GM12878 (cell line): ENCODE results near the gene ADAMTS18. TPM values are rescaled to one million over a fixed set of nuclear protein-coding genes. Genes with fewer than 3 reads are reported as not detected.

Experiments
- ATAC-seq: fragments of 200-7000 bp; cut with Tn5 transposase; 3 replicates; pipeline ENCODE4 v1.9.1; 2020; ENCODE audit warnings: mild to moderate bottlenecking, moderate library complexity
- BruUV-seq: library from RNA; stranded (reverse); fragments of 400-500 nt; replicated peaks from 2 replicates; lab custom pipeline; 2021; lab: Mats Ljungman, UMichigan
- CTCF ChIA-PET: fragments of 300-600 bp; sonication (Branson Sonifier 250); formaldehyde crosslinking; extraction: SDS; loops from one replicate; lab custom pipeline; 2021; ENCODE audit warnings: inconsistent platforms; lab: Yijun Ruan, JAX
- POLR2A ChIA-PET: fragments of 350-600 bp; formaldehyde crosslinking; extraction: SDS; loops from one replicate; lab custom pipeline; 2021; ENCODE audit warnings: inconsistent platforms; lab: Charles Lee
- RAD21 ChIA-PET: fragments of 300-600 bp; sonication (Branson Sonifier 250); formaldehyde crosslinking; loops from one replicate; lab custom pipeline; 2023; ENCODE audit warnings: antibody characterized with exemption; ENCODE audit not compliant: unreplicated experiment; lab: Charles Lee
- SMC1A ChIA-PET: fragments of 300-600 bp; sonication (Branson Sonifier 250); formaldehyde crosslinking; loops from one replicate; lab custom pipeline; 2023; ENCODE audit not compliant: unreplicated experiment, uncharacterized antibody; lab: Charles Lee
- DNase-seq: peaks from one replicate; pipeline ENCODE4 v3.0.0-alpha.2; 2011; ENCODE audit warnings: low read depth, low spot score
- FAIRE-seq: peaks from 3 replicates; lab custom pipeline; 2011; peaks lifted over from hg19 to GRCh38; lab: Jason Lieb, UNC
- H2AFZ ChIP-seq: 2 replicates; pipeline ENCODE4 v1.6.0; 2011; ENCODE audit warnings: low read depth, low read length, control low read depth; ENCODE audit not compliant: control insufficient read depth
- H3K27ac ChIP-seq: 2 replicates; pipeline ENCODE4 v1.5.1; 2011; ENCODE audit warnings: control low read depth; ENCODE audit not compliant: control insufficient read depth, insufficient read depth
- H3K27me3 ChIP-seq, 2 experiments: replicated peaks in 1 of 2; 2 replicates each; pipeline versions ENCODE4 v1.6.0 to v1.6.1; 2011; ENCODE audit warnings: low read length in 1 of 2; ENCODE audit not compliant: control insufficient read depth in 2 of 2, insufficient read depth in 2 of 2
- H3K36me3 ChIP-seq, 2 experiments: 2 replicates each; pipeline ENCODE4 v1.5.1; 2011; ENCODE audit warnings: low read length in 1 of 2; ENCODE audit not compliant: control insufficient read depth in 2 of 2, insufficient read depth in 2 of 2
- H3K4me1 ChIP-seq: 2 replicates; pipeline ENCODE4 v1.6.1; 2011; ENCODE audit warnings: mild to moderate bottlenecking, low read length, moderate library complexity, mixed read lengths; ENCODE audit not compliant: control insufficient read depth, insufficient read depth
- H3K4me2 ChIP-seq: 2 replicates; pipeline ENCODE4 v1.6.0; 2011; ENCODE audit warnings: control low read depth; ENCODE audit not compliant: control insufficient read depth, insufficient read depth
- H3K4me3 ChIP-seq: fragments of 200-600 bp; sonication (generic); 2 replicates; pipeline ENCODE4 v1.5.1; 2016
- H3K79me2 ChIP-seq: 2 replicates; pipeline ENCODE4 v1.6.0; 2011; ENCODE audit warnings: low read length; ENCODE audit not compliant: control insufficient read depth, insufficient read depth
- H3K9ac ChIP-seq: 2 replicates; pipeline ENCODE4 v1.8.0; 2011; ENCODE audit warnings: low read length, control low read depth, mixed read lengths; ENCODE audit not compliant: control insufficient read depth, insufficient read depth
- H3K9me3 ChIP-seq: replicated peaks from 3 replicates; pipeline ENCODE4 v1.5.1; 2011; ENCODE audit warnings: mild to moderate bottlenecking, low read length; ENCODE audit not compliant: control insufficient read depth, insufficient read depth
- H4K20me1 ChIP-seq: 2 replicates; pipeline ENCODE4 v1.6.0; 2011; ENCODE audit not compliant: control insufficient read depth, insufficient read depth
- ATF3 ChIP-seq: IDR thresholded peaks from 2 replicates; pipeline ENCODE4 v1.6.1; 2011; ENCODE audit warnings: low read depth, mild to moderate bottlenecking, low read length, moderate library complexity, borderline replicate concordance; ENCODE audit errors: extremely low read depth
- BHLHE40 ChIP-seq, 2 experiments: fragments of 450-650 bp in 1 of 2; IDR thresholded peaks; 2 replicates each; pipeline ENCODE4 v1.6.1; 2011 to 2017; ENCODE audit warnings: low read depth in 2 of 2, borderline replicate concordance in 1 of 2, improper control_type of control experiment in 1 of 2, low read length in 1 of 2, mild to moderate bottlenecking in 1 of 2
- FOXM1 ChIP-seq: IDR thresholded peaks from 2 replicates; pipeline ENCODE4 v1.6.1; 2012; ENCODE audit warnings: low read depth, mild to moderate bottlenecking, inconsistent platforms, low read length, moderate library complexity
- NFXL1 ChIP-seq: fragments of 450-650 bp; IDR thresholded peaks from 2 replicates; pipeline ENCODE4 v1.6.1; 2017; ENCODE audit warnings: antibody characterized with exemption, mild to moderate bottlenecking, borderline replicate concordance
- NR2C1 ChIP-seq: fragments of 450-650 bp; IDR thresholded peaks from 2 replicates; pipeline ENCODE4 v1.6.1; 2017; ENCODE audit warnings: antibody characterized with exemption, mild to moderate bottlenecking, moderate library complexity
- PML ChIP-seq: IDR thresholded peaks from 2 replicates; pipeline ENCODE4 v1.6.1; 2012; ENCODE audit warnings: low read length, inconsistent platforms
- POLR2A ChIP-seq: IDR thresholded peaks from 2 replicates; pipeline ENCODE4 v1.6.1; 2011; ENCODE audit warnings: low read depth, mild to moderate bottlenecking, low read length
- POLR2AphosphoS2 ChIP-seq: IDR thresholded peaks from 2 replicates; pipeline ENCODE4 v1.6.1; 2011; ENCODE audit warnings: low read depth, mild to moderate bottlenecking, low read length, improper control_type of control experiment, moderate library complexity
- PRDM15 ChIP-seq: fragments of 450-650 bp; formaldehyde crosslinking; IDR thresholded peaks from 2 replicates; pipeline ENCODE4 v1.4.0; 2020; ENCODE audit warnings: mild to moderate bottlenecking, moderate library complexity
- SIX5 ChIP-seq: IDR thresholded peaks from 2 replicates; pipeline ENCODE4 v1.6.1; 2011; ENCODE audit warnings: mild to moderate bottlenecking, low read depth, low read length, moderate library complexity; ENCODE audit not compliant: severe bottlenecking
- SMAD1 ChIP-seq: fragments of 450-650 bp; IDR thresholded peaks from 2 replicates; pipeline ENCODE4 v1.6.1; 2018; ENCODE audit warnings: mild to moderate bottlenecking, low read depth; ENCODE audit not compliant: partially characterized antibody
- SMARCA5 ChIP-seq: fragments of 450-650 bp; IDR thresholded peaks from 2 replicates; pipeline ENCODE4 v1.6.1; 2017; ENCODE audit warnings: mild to moderate bottlenecking
- SRF ChIP-seq, 2 experiments: IDR thresholded peaks; 2 replicates each; pipeline ENCODE4 v1.6.1; 2011; ENCODE audit warnings: low read depth in 2 of 2, low read length in 2 of 2, mild to moderate bottlenecking in 1 of 2, moderate library complexity in 1 of 2
- STAT1 ChIP-seq: fragments of 450-650 bp; conservative IDR thresholded peaks from 2 replicates; pipeline ENCODE4 v1.6.1; 2014; ENCODE audit warnings: antibody characterized with exemption, mild to moderate bottlenecking
- SUZ12 ChIP-seq: fragments of 200-600 bp; sonication (generic); IDR thresholded peaks from one replicate; pipeline ENCODE4 v1.6.1; 2018; ENCODE audit warnings: antibody characterized with exemption, mild to moderate bottlenecking; ENCODE audit not compliant: unreplicated experiment
- TAF1 ChIP-seq: IDR thresholded peaks from 2 replicates; pipeline ENCODE4 v1.6.1; 2011; ENCODE audit warnings: mild to moderate bottlenecking, low read depth, low read length, borderline replicate concordance
- WRNIP1 ChIP-seq: IDR thresholded peaks from 2 replicates; pipeline ENCODE4 v1.6.1; 2011; ENCODE audit warnings: low read depth, low read length, improper control_type of control experiment, borderline replicate concordance
- ZNF24 ChIP-seq: fragments of 450-650 bp; IDR thresholded peaks from 2 replicates; pipeline ENCODE4 v1.6.1; 2017; ENCODE audit warnings: antibody characterized with exemption, mild to moderate bottlenecking
- ZNF622 ChIP-seq: fragments of 450-650 bp; IDR thresholded peaks from 2 replicates; pipeline ENCODE4 v1.6.1; 2017; ENCODE audit warnings: mild to moderate bottlenecking, inconsistent platforms
- ZZZ3 ChIP-seq: IDR thresholded peaks from 2 replicates; pipeline ENCODE4 v1.6.1; 2011; ENCODE audit warnings: low read depth; ENCODE audit not compliant: control insufficient read depth, insufficient read length
- WGBS: methylation state at CpG from one replicate; pipeline ENCODE4 v1.1.6; 2016; ENCODE audit warnings: low lambda C conversion rate; ENCODE audit not compliant: insufficient replicate concordance, insufficient coverage; ENCODE audit errors: missing lambda C conversion rate; 5-methylcytosine and 5-hydroxymethylcytosine counted together
- in situ Hi-C: fragments of 300-500 bp; cut with MboI; formaldehyde crosslinking; loops from 9 replicates; pipeline ENCODE4 v1.14.3; 2018; ENCODE audit warnings: mixed read lengths
- intact Hi-C: fragments of 100-400 bp; cut with micrococcal nuclease; formaldehyde crosslinking; loops from one replicate; pipeline ENCODE4 v1.14.2; 2022; ENCODE audit not compliant: unreplicated experiment
- polyA plus RNA-seq, 11 experiments: library from polyadenylated mRNA; depleted of rRNA in 4 of 11; unstranded in 6 of 11; stranded (reverse) in 5 of 11; fragments of >200 nt; fragmentation: Nextera tagmentation in 4 of 11; fragmentation: Illumina TruSeq in 1 of 11; extraction: Ambion mirVana in 4 of 11; extraction: Trizol in 1 of 11; gene quantifications; 1 replicate in 1 of 11; 2 replicates in 10 of 11; pipeline versions ENCODE4 v1.2.1 to v1.2.3, GENCODE V29; 2011 to 2016; ENCODE audit warnings: inconsistent platforms in 2 of 11, missing spikeins in 2 of 11, low read depth in 1 of 11
- total RNA-seq, 4 experiments: library from RNA; depleted of rRNA in 3 of 4; stranded (reverse); fragments of >200 nt in 3 of 4; fragmentation: Illumina TruSeq in 1 of 4; extraction: Trizol in 1 of 4; gene quantifications; 2 replicates each; pipeline versions ENCODE4 v1.2.1 to v1.2.3, GENCODE V29; 2013 to 2021
- TF ChIP-seq, protein P1 (sequence below): IDR thresholded peaks from 2 replicates; pipeline ENCODE4 v1.6.1; 2012; ENCODE audit warnings: low read depth, low read length, improper control_type of control experiment

The ADAMTS18 gene
- total and polyA plus RNA-seq, 10 of the 15 experiments (the other 5 are each of a cell fraction or from before 2014, with no cell fraction given) = not detected

DNA sequence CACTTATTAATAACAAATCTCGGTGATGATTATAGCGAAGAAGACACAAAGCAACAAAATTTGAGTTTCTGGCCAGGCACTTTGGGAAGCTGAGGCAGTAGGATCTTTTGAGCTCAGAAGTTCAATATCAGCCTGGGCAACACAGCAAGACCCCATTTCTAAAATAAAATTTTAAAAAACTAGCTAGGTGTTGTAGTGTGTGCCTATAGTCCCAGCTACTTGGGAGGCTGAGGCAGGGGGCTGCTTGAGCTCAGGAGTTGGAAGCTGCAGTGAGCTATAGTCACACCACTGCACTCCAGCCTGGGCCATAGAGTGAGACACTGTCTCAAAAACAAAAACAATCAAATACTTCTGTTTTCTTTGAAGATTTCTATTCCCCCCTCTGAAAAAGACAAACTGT lies 130.7 kb downstream of the ADAMTS18 start (continued):
- no peak for TF ChIP-seq STAT1
- no peak for TF ChIP-seq SIX5
- TF ChIP-seq SUZ12 = no peak
- TF ChIP-seq SMARCA5 = no peak
- no peak for TF ChIP-seq NFXL1
- no peak for TF ChIP-seq ZZZ3
- no peak for TF ChIP-seq BHLHE40 (IDR thresholded peaks at IDR 0.05; ENCODE audit: borderline replicate concordance in 1 of 2, low read depth in 2 of 2, low read length in 1 of 2)
- no peak for TF ChIP-seq SMAD1
- no peak for TF ChIP-seq NR2C1
- TF ChIP-seq POLR2AphosphoS2 = no peak
- TF ChIP-seq, all 136 proteins: peak for 0

- ATAC-seq = no peak
- no peak overlapping the region for H3K4me2 ChIP-seq
- POLR2A ChIA-PET = no interaction called here
- no peak for DNase-seq
- intact Hi-C loops (no loop called here), in situ Hi-C loops (no loop called here)
- H3K27ac ChIP-seq = no peak overlapping the region
- CTCF ChIA-PET = no interaction called here
- 33% methylated on average over 1 of the region's 1 CpG for WGBS
- peaks cover 0 to 2% of the 10 kb centered on the region in 2 experiments; a peak in 1 of 4 replicates for H3K27me3 ChIP-seq
- no TSS peak for BruUV-seq
- no peaks in the 10 kb centered on the region for H3K36me3 ChIP-seq
- H3K4me1 ChIP-seq = no peaks in the 10 kb centered on the region; the same call in 1 of the 2 replicates
- H3K4me3 ChIP-seq = no peak overlapping the region
- no peak for FAIRE-seq
- RAD21 ChIA-PET = no interaction called here
- no peaks in the 10 kb centered on the region for H4K20me1 ChIP-seq
- no peak overlapping the region for H2AFZ ChIP-seq
- SMC1A ChIA-PET = no interaction called here
- H3K9ac ChIP-seq = no peak overlapping the region
- H3K79me2 ChIP-seq = no peaks in the 10 kb centered on the region
- H3K9me3 ChIP-seq = no peaks in the 10 kb centered on the region
- TF ChIP-seq PRDM15 (CRISPR knock-in tag) (no peak), SRF (IDR thresholded peaks at IDR 0.05; ENCODE audit: low read depth in 2 of 2, low read length in 2 of 2) (no peak), ATF3 (no peak), NFXL1 (no peak), STAT1 (no peak), FOXM1 (no peak), ZNF24 (no peak), PML (no peak), ZNF622 (no peak), WRNIP1 (no peak), TAF1 (no peak), POLR2A (no peak)
- TF ChIP-seq, protein P1, sequence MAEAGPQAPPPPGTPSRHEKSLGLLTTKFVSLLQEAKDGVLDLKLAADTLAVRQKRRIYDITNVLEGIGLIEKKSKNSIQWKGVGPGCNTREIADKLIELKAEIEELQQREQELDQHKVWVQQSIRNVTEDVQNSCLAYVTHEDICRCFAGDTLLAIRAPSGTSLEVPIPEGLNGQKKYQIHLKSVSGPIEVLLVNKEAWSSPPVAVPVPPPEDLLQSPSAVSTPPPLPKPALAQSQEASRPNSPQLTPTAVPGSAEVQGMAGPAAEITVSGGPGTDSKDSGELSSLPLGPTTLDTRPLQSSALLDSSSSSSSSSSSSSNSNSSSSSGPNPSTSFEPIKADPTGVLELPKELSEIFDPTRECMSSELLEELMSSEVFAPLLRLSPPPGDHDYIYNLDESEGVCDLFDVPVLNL = no peak
These were observed 132.2 kb downstream of the ADAMTS18 start for GRCh38 chr16:77302674-77303073.
